ENCODE data around the gene CCR4.

DNA sequence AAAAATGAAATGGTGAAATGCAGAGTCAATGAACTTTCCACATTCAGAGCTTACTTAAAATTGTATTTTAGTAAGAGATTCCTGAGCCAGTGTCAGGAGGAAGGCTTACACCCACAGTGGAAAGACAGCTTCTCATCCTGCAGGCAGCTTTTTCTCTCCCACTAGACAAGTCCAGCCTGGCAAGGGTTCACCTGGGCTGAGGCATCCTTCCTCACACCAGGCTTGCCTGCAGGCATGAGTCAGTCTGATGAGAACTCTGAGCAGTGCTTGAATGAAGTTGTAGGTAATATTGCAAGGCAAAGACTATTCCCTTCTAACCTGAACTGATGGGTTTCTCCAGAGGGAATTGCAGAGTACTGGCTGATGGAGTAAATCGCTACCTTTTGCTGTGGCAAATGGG is 3.1 kb downstream of the CCR4 start:
- no peak for TF ChIP-seq POLR2AphosphoS5 (IDR thresholded peaks at IDR 0.05)
- TF ChIP-seq, protein P1, sequence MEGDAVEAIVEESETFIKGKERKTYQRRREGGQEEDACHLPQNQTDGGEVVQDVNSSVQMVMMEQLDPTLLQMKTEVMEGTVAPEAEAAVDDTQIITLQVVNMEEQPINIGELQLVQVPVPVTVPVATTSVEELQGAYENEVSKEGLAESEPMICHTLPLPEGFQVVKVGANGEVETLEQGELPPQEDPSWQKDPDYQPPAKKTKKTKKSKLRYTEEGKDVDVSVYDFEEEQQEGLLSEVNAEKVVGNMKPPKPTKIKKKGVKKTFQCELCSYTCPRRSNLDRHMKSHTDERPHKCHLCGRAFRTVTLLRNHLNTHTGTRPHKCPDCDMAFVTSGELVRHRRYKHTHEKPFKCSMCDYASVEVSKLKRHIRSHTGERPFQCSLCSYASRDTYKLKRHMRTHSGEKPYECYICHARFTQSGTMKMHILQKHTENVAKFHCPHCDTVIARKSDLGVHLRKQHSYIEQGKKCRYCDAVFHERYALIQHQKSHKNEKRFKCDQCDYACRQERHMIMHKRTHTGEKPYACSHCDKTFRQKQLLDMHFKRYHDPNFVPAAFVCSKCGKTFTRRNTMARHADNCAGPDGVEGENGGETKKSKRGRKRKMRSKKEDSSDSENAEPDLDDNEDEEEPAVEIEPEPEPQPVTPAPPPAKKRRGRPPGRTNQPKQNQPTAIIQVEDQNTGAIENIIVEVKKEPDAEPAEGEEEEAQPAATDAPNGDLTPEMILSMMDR (IDR thresholded peaks at IDR 0.05), result no peak

Measured in prostate gland (tissue), 2 donors.